Testis (tissue), 3 donors: Measurements from ENCODE around the gene C10orf67. TPM values are rescaled to one million over a fixed set of nuclear protein-coding genes. Genes with fewer than 3 reads are reported as not detected.

Experiments
- DNase-seq: peaks from one replicate; pipeline ENCODE4 v3.0.0-alpha.2; 2019
- H3K27ac ChIP-seq, 2 donors: fragments of 200-600 bp; sonication (generic); one replicate each; pipeline ENCODE4 v1.5.1; 2019
- H3K27me3 ChIP-seq: fragments of 200-600 bp; sonication (generic); one replicate; pipeline ENCODE4 v1.5.1; 2019
- H3K36me3 ChIP-seq: fragments of 200-600 bp; sonication (generic); one replicate; pipeline ENCODE4 v1.5.1; 2017; ENCODE audit warnings: low read depth; ENCODE audit errors: missing control alignments
- H3K4me1 ChIP-seq: fragments of 200-600 bp; sonication (generic); one replicate; pipeline ENCODE4 v1.5.1; 2019
- H3K4me3 ChIP-seq, 2 donors: fragments of 200-600 bp; sonication (generic); one replicate each; pipeline ENCODE4 v1.5.1; 2017 to 2019
- H3K9me3 ChIP-seq: fragments of 200-600 bp; sonication (generic); one replicate; pipeline ENCODE4 v1.5.1; 2017
- CTCF ChIP-seq, 3 experiments: fragments of 450-650 bp in 2 of 3; fragments of 200-600 bp in 1 of 3; sonication (generic) in 1 of 3; IDR thresholded peaks; one replicate each; pipeline ENCODE4 v1.5.1; 2016 to 2019; ENCODE audit warnings: antibody characterized with exemption in 3 of 3, mild to moderate bottlenecking in 2 of 3, moderate library complexity in 1 of 3
- POLR2A ChIP-seq: fragments of 450-650 bp; IDR thresholded peaks from one replicate; pipeline ENCODE4 v1.6.1; 2017; ENCODE audit warnings: antibody characterized with exemption, mild to moderate bottlenecking, moderate library complexity
- WGBS, 2 donors: methylation state at CpG; one replicate each; pipeline ENCODE4 v1.1.5; 2018; 5-methylcytosine and 5-hydroxymethylcytosine counted together
- intact Hi-C: fragments of 100-400 bp; cut with DNase I; formaldehyde crosslinking; loops from one replicate; pipeline ENCODE4 v1.15.1; 2023; ENCODE audit warnings: low total_unique reads
- polyA plus RNA-seq: library from polyadenylated mRNA; stranded (reverse); fragments of 350-450 nt; fragmentation: Illumina TruSeq; extraction: RNeasy Lipid Tissue Mini Kit (QIAGEN cat#74804); gene quantifications from one replicate; pipeline ENCODE4 v1.2.3, GENCODE V29; 2014; ENCODE audit warnings: low read depth, low replicate concordance; ENCODE audit not compliant: insufficient read depth
- total RNA-seq, 2 donors: library from RNA; depleted of rRNA; stranded (reverse); fragments of >200 nt; gene quantifications; one replicate each; pipeline ENCODE4 v1.2.3, GENCODE V29; 2016

Gene C10orf67
- total and polyA plus RNA-seq, 3 donors from 2014 or later = 3.0 to 11.1 (median 7.1) TPM

GRCh38 chr10:23293973-23294590, 50.5 kb downstream of the C10orf67 start:
- intact Hi-C loops = no loop called here
- Histone ChIP-seq H3K9me3 (no peaks in the 10 kb centered on the region), H3K4me3 (no peak overlapping the region), H3K27ac (no peak overlapping the region), H3K4me1 (no peaks in the 10 kb centered on the region), H3K27me3 (no peaks in the 10 kb centered on the region), H3K36me3 (no peaks in the 10 kb centered on the region)
- 62 to 66% methylated on average over 4 of the region's 4 CpGs for WGBS, 2 donors
- no peak for DNase-seq
- TF ChIP-seq CTCF (IDR thresholded peaks at IDR 0.05) (no peak), POLR2A (no peak)

GRCh38 chr10:23293145-23293724, 51.4 kb downstream of the C10orf67 start:
- peak; percentile 37 for DNase-seq
- H3K9me3 ChIP-seq = no peaks in the 10 kb centered on the region
- 23 to 27% methylated on average over 7 of the region's 7 CpGs for WGBS, 2 donors
- H3K27ac ChIP-seq = no peak overlapping the region
- intact Hi-C loops = no loop called here
- no peak overlapping the region for H3K4me3 ChIP-seq
- no peaks in the 10 kb centered on the region for H3K27me3 ChIP-seq
- H3K4me1 ChIP-seq = no peaks in the 10 kb centered on the region
- H3K36me3 ChIP-seq = no peaks in the 10 kb centered on the region
- TF ChIP-seq POLR2A (no peak), CTCF (IDR thresholded peaks at IDR 0.05) (peak in 1 of 3 experiments; percentile 5)

GRCh38 chr10:23291551-23292334, 52.9 kb downstream of the C10orf67 start:
- Histone ChIP-seq H3K27me3 (no peaks in the 10 kb centered on the region), H3K27ac (no peak overlapping the region), H3K4me1 (no peaks in the 10 kb centered on the region), H3K4me3 (no peak overlapping the region), H3K9me3 (no peaks in the 10 kb centered on the region), H3K36me3 (no peaks in the 10 kb centered on the region)
- 70 to 82% methylated on average over 13 of the region's 13 CpGs for WGBS, 2 donors
- intact Hi-C loops = no loop called here
- TF ChIP-seq POLR2A (no peak), CTCF (IDR thresholded peaks at IDR 0.05) (no peak)
- no peak for DNase-seq

- no peak overlapping the region for H3K4me3 ChIP-seq
- DNase-seq = no peak
- H3K4me1 ChIP-seq = no peaks in the 10 kb centered on the region
- intact Hi-C loops = no loop called here
- no peaks in the 10 kb centered on the region for H3K36me3 ChIP-seq
- no peaks in the 10 kb centered on the region for H3K27me3 ChIP-seq
- H3K9me3 ChIP-seq = no peaks in the 10 kb centered on the region
- no peak overlapping the region for H3K27ac ChIP-seq
- 51 to 65% methylated on average over 2 of the region's 2 CpGs for whole genome bisulfite sequencing, 2 donors
- TF ChIP-seq POLR2A (no peak), CTCF (IDR thresholded peaks at IDR 0.05) (no peak)
Observed at GRCh38 chr10:23284674-23285335, 59.8 kb downstream of the C10orf67 start.
